Mesendoderm (in vitro differentiated cells): ENCODE results near the gene LRRC8B.

Experiments used
- DNase-seq: peaks from one replicate; pipeline ENCODE4 v3.0.0; 2013
- H2AK5ac ChIP-seq: 2 replicates; pipeline ENCODE4 v1.6.1; 2013; ENCODE audit warnings: low read length, inconsistent platforms
- H2BK120ac ChIP-seq: 2 replicates; pipeline ENCODE4 v1.6.1; 2013; ENCODE audit warnings: low read depth, mild to moderate bottlenecking, low read length, moderate library complexity, mixed read lengths
- H2BK15ac ChIP-seq: replicated peaks from 2 replicates; pipeline ENCODE4 v1.6.1; 2013; ENCODE audit warnings: low read depth, mild to moderate bottlenecking, moderate library complexity
- H2BK5ac ChIP-seq: 2 replicates; pipeline ENCODE4 v1.6.1; 2013; ENCODE audit warnings: low read length, inconsistent platforms
- H3K18ac ChIP-seq: 2 replicates; pipeline ENCODE4 v1.6.1; 2013; ENCODE audit warnings: mild to moderate bottlenecking, low read length, mixed read lengths
- H3K23ac ChIP-seq: one replicate; pipeline ENCODE4 v1.6.1; 2013; ENCODE audit warnings: low read length
- H3K27ac ChIP-seq: 2 replicates; pipeline ENCODE4 v1.5.1; 2013; ENCODE audit warnings: low read depth, mild to moderate bottlenecking, inconsistent platforms, low read length, moderate library complexity
- H3K27me3 ChIP-seq: 2 replicates; pipeline ENCODE4 v1.6.1; 2013; ENCODE audit warnings: low read length, control low read depth, mild to moderate bottlenecking, inconsistent platforms; ENCODE audit not compliant: insufficient read depth, poor library complexity
- H3K36me3 ChIP-seq: 2 replicates; pipeline ENCODE4 v1.6.1; 2013; ENCODE audit warnings: low read length, inconsistent platforms; ENCODE audit not compliant: control insufficient read depth, insufficient read depth
- H3K4ac ChIP-seq: one replicate; pipeline ENCODE4 v1.6.1; 2013; ENCODE audit warnings: low read depth, mild to moderate bottlenecking, low read length, moderate library complexity
- H3K4me1 ChIP-seq: 2 replicates; pipeline ENCODE4 v1.6.1; 2013; ENCODE audit warnings: low read depth, low read length, inconsistent platforms; ENCODE audit not compliant: control insufficient read depth
- H3K4me2 ChIP-seq: 2 replicates; pipeline ENCODE4 v1.6.1; 2013; ENCODE audit warnings: low read length
- H3K4me3 ChIP-seq: 2 replicates; pipeline ENCODE4 v1.5.1; 2013; ENCODE audit warnings: mild to moderate bottlenecking, low read length
- H3K56ac ChIP-seq: one replicate; pipeline ENCODE4 v1.6.1; 2013; ENCODE audit warnings: low read length
- H3K79me1 ChIP-seq: 2 replicates; pipeline ENCODE4 v1.6.1; 2013; ENCODE audit warnings: low read length, inconsistent platforms
- H3K79me2 ChIP-seq: 2 replicates; pipeline ENCODE4 v1.6.1; 2013; ENCODE audit warnings: mild to moderate bottlenecking, low read length; ENCODE audit not compliant: control insufficient read depth, insufficient read depth
- H3K9ac ChIP-seq: 2 replicates; pipeline ENCODE4 v1.6.1; 2013; ENCODE audit warnings: low read length, inconsistent platforms
- H4K5ac ChIP-seq: one replicate; pipeline ENCODE4 v1.6.1; 2013; ENCODE audit warnings: low read length
- H4K8ac ChIP-seq: one replicate; pipeline ENCODE4 v1.6.1; 2013; ENCODE audit warnings: low read depth, mild to moderate bottlenecking, control low read depth, low read length, moderate library complexity
- WGBS: extraction: QIAGEN DNeasy Blood & Tissue Kit; methylation state at CpG from one replicate; pipeline ENCODE4 v1.1.7; 2013; ENCODE audit warnings: low lambda C conversion rate, missing lambda C conversion rate; ENCODE audit not compliant: insufficient coverage; ENCODE audit errors: extremely low coverage; 5-methylcytosine and 5-hydroxymethylcytosine counted together

LRRC8B gene

DNA sequence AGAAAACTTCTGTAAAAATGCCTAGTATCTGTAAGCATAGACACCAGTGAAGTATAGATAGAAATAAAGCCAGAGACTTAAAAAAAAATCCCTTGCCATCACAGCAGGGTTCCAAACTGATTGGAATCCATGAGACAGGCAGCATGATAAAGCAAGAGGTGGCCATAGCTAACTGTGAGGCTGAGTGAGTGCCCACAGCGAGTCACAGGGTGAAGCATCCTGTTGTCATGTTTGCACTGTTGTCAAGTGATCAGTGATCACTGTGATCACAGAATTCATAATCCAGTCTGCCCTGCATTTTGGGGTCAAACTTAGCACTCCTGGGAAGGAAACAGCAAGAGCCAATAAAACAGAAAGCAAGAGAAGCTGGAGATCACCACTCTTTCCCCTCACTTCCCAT is 33.3 kb downstream of the LRRC8B start:
- no peak overlapping the region for H3K23ac ChIP-seq
- H2BK120ac ChIP-seq, result no peak overlapping the region
- peaks cover 2% of the 10 kb centered on the region for H3K79me1 ChIP-seq
- no peak overlapping the region for H2AK5ac ChIP-seq
- no peak overlapping the region for H2BK5ac ChIP-seq
- H3K4me3 ChIP-seq, result no peak overlapping the region
- no peak overlapping the region for H3K4me2 ChIP-seq
- H3K4ac ChIP-seq, result peak overlapping the region; percentile 7
- no peak overlapping the region for H3K18ac ChIP-seq
- H3K27ac ChIP-seq, result no peak overlapping the region
- no peaks in the 10 kb centered on the region for H3K36me3 ChIP-seq
- no peak overlapping the region for H2BK15ac ChIP-seq
- no peaks in the 10 kb centered on the region for H3K4me1 ChIP-seq
- DNase-seq, result peak; percentile 28
- H4K5ac ChIP-seq, result no peak overlapping the region
- no peaks in the 10 kb centered on the region for H3K27me3 ChIP-seq
- H3K79me2 ChIP-seq, result no peaks in the 10 kb centered on the region
- no peak overlapping the region for H4K8ac ChIP-seq
- no peak overlapping the region for H3K56ac ChIP-seq
- WGBS, result no CpG with 5 or more reads among the region's 1 CpG
- H3K9ac ChIP-seq, result no peak overlapping the region

DNA sequence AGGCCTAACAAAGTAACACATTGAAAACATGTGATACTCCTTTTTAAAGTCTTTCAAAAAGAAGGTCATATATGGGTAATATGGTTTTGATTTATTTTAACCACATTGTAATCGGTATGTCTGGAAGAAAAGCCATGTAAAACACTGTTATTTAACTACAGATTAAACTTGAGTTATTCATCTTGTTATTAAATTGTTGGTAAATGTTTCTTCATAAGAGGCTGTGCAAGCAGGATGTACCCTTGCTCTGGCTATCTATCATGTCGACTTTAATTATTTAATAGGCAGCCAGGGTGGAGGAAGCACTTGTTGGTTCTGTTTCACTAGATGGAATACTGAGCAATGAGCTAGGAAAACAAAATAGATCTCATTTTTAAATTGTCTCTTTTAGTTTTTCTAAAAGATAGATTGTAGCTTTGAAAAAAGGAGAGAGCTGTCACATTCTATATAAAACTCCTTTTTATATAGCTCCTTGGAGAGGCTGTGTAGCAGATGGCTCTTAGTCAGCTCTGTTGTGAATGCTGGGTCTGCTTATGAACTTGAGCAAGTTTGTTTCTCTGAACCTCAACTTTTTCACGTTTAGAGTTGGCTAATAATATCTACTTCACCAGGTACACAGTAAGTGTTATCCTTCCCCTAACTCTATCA is 39.5 kb downstream of the LRRC8B start:
- Histone ChIP-seq H3K79me2 (peaks cover 2% of the 10 kb centered on the region), H3K18ac (peak overlapping the region; percentile 84), H2AK5ac (no peak overlapping the region), H3K23ac (no peak overlapping the region), H3K4ac (no peak overlapping the region), H2BK15ac (no peak overlapping the region), H3K9ac (no peak overlapping the region), H3K27me3 (no peaks in the 10 kb centered on the region), H3K56ac (peak overlapping the region; percentile 50), H3K4me1 (peaks cover 13% of the 10 kb centered on the region), H4K5ac (no peak overlapping the region), H3K27ac (no peak overlapping the region), H2BK120ac (no peak overlapping the region), H3K36me3 (no peaks in the 10 kb centered on the region), H4K8ac (no peak overlapping the region), H3K79me1 (no peaks in the 10 kb centered on the region), H2BK5ac (no peak overlapping the region), H3K4me2 (no peak overlapping the region), H3K4me3 (no peak overlapping the region)
- no CpG with 5 or more reads among the region's 3 CpGs for WGBS
- no peak for DNase-seq

DNA sequence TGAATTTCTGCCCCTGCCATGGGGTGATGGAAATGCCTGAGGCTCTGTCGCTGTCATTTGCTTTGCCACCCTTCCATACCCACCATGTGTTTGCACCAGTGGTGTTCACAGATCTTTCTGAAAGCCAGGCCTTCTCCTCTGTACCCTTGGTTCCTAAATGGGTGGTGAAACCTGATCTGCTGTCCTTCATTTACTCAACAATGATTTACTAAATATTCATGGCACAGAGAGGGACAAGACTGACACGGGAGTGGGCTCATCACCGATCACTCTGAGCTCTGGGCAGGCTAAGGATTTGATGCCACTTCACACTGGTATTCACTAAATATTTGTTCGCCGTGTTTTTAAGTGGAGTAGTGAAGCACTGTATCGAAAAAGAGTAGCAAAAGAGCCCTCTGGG is 40.9 kb downstream of the LRRC8B start:
- Histone ChIP-seq H3K27ac (no peak overlapping the region), H4K8ac (no peak overlapping the region), H3K79me1 (no peaks in the 10 kb centered on the region), H2BK15ac (no peak overlapping the region), H3K4me1 (peaks cover 13% of the 10 kb centered on the region), H3K79me2 (peaks cover 2% of the 10 kb centered on the region), H3K9ac (no peak overlapping the region), H2AK5ac (no peak overlapping the region), H3K36me3 (no peaks in the 10 kb centered on the region), H3K23ac (no peak overlapping the region), H3K56ac (no peak overlapping the region), H3K4me2 (no peak overlapping the region), H3K4ac (peak overlapping the region; percentile 55), H4K5ac (no peak overlapping the region), H3K18ac (no peak overlapping the region), H3K27me3 (no peaks in the 10 kb centered on the region), H3K4me3 (no peak overlapping the region), H2BK120ac (no peak overlapping the region), H2BK5ac (no peak overlapping the region)
- WGBS, result no CpG with 5 or more reads among the region's 6 CpGs
- no peak for DNase-seq

- no peak overlapping the region for H3K23ac ChIP-seq
- H2BK5ac ChIP-seq, result no peak overlapping the region
- H3K4ac ChIP-seq, result no peak overlapping the region
- no peaks in the 10 kb centered on the region for H3K79me1 ChIP-seq
- no peak overlapping the region for H3K56ac ChIP-seq
- peaks cover 13% of the 10 kb centered on the region for H3K4me1 ChIP-seq
- no peaks in the 10 kb centered on the region for H3K36me3 ChIP-seq
- peaks cover 2% of the 10 kb centered on the region for H3K79me2 ChIP-seq
- H2BK120ac ChIP-seq, result no peak overlapping the region
- no peak overlapping the region for H3K4me2 ChIP-seq
- no peak overlapping the region for H4K8ac ChIP-seq
- DNase-seq, result peak; percentile 83
- H3K4me3 ChIP-seq, result no peak overlapping the region
- H2BK15ac ChIP-seq, result no peak overlapping the region
- H3K18ac ChIP-seq, result no peak overlapping the region
- H2AK5ac ChIP-seq, result no peak overlapping the region
- H4K5ac ChIP-seq, result no peak overlapping the region
- no CpG with 5 or more reads among the region's 6 CpGs for WGBS
- no peak overlapping the region for H3K27ac ChIP-seq
- H3K27me3 ChIP-seq, result no peaks in the 10 kb centered on the region
- H3K9ac ChIP-seq, result no peak overlapping the region
These were observed 42.1 kb downstream of the LRRC8B start for GRCh38 chr1:89566761-89567174.

- H3K4me1 ChIP-seq, result peaks cover 13% of the 10 kb centered on the region
- H2BK15ac ChIP-seq, result no peak overlapping the region
- no peak overlapping the region for H3K23ac ChIP-seq
- peaks cover 2% of the 10 kb centered on the region for H3K79me2 ChIP-seq
- H4K8ac ChIP-seq, result no peak overlapping the region
- H2BK5ac ChIP-seq, result no peak overlapping the region
- H3K4me3 ChIP-seq, result no peak overlapping the region
- no peak overlapping the region for H2BK120ac ChIP-seq
- no peak overlapping the region for H2AK5ac ChIP-seq
- no peak overlapping the region for H3K4me2 ChIP-seq
- WGBS, result no CpG with 5 or more reads among the region's 3 CpGs
- H3K36me3 ChIP-seq, result no peaks in the 10 kb centered on the region
- H3K27me3 ChIP-seq, result no peaks in the 10 kb centered on the region
- H4K5ac ChIP-seq, result no peak overlapping the region
- H3K27ac ChIP-seq, result no peak overlapping the region
- H3K79me1 ChIP-seq, result no peaks in the 10 kb centered on the region
- H3K56ac ChIP-seq, result no peak overlapping the region
- H3K18ac ChIP-seq, result no peak overlapping the region
- no peak overlapping the region for H3K4ac ChIP-seq
- DNase-seq, result no peak
- H3K9ac ChIP-seq, result no peak overlapping the region
These were observed 43.2 kb downstream of the LRRC8B start for GRCh38 chr1:89567797-89568196.

- Histone ChIP-seq H3K27me3 (no peaks in the 10 kb centered on the region), H3K27ac (no peak overlapping the region), H3K79me2 (no peaks in the 10 kb centered on the region), H3K36me3 (no peaks in the 10 kb centered on the region), H3K56ac (no peak overlapping the region), H3K9ac (no peak overlapping the region), H3K4me3 (no peak overlapping the region), H2BK120ac (no peak overlapping the region), H4K5ac (no peak overlapping the region), H2AK5ac (no peak overlapping the region), H3K79me1 (no peaks in the 10 kb centered on the region), H3K4me1 (no peaks in the 10 kb centered on the region), H3K18ac (peak overlapping the region; percentile 14), H3K4me2 (no peak overlapping the region), H3K4ac (no peak overlapping the region), H2BK15ac (no peak overlapping the region), H3K23ac (no peak overlapping the region), H4K8ac (no peak overlapping the region), H2BK5ac (no peak overlapping the region)
- DNase-seq, result no peak
These were observed 48.8 kb downstream of the LRRC8B start for GRCh38 chr1:89573410-89573809.
